NCI-H460 (cell line): ENCODE data around the gene SQSTM1. TPM values are rescaled to one million over a fixed set of nuclear protein-coding genes. Genes with fewer than 3 reads are reported as not detected.
"Not testable (repeated sequence)": the region's sequence is repeated elsewhere in the genome, so short reads cannot be mapped to it uniquely, and the experiment has no call there.

Source experiments
- DNase-seq: peaks from one replicate; pipeline ENCODE4 v3.0.0-alpha.2; 2016; ENCODE audit warnings: low read depth; ENCODE audit errors: extremely low read depth
- polyA plus RNA-seq: library from polyadenylated mRNA; depleted of rRNA; stranded (reverse); fragments of >200 nt; gene quantifications from 2 replicates; pipeline ENCODE4 v1.2.3, GENCODE V29; 2014; cell fraction: nucleus; rRNA removed
- total RNA-seq: library from RNA; depleted of rRNA; stranded (reverse); fragments of >200 nt; shearing (Covaris generic); gene quantifications from 2 replicates; pipeline ENCODE4 v1.2.3, GENCODE V29; 2014; rRNA removed

Gene SQSTM1
- total RNA-seq, result 632 and 637 TPM in 2 replicates
- 1,377 and 1,626 TPM in 2 replicates for polyA plus RNA-seq

DNA sequence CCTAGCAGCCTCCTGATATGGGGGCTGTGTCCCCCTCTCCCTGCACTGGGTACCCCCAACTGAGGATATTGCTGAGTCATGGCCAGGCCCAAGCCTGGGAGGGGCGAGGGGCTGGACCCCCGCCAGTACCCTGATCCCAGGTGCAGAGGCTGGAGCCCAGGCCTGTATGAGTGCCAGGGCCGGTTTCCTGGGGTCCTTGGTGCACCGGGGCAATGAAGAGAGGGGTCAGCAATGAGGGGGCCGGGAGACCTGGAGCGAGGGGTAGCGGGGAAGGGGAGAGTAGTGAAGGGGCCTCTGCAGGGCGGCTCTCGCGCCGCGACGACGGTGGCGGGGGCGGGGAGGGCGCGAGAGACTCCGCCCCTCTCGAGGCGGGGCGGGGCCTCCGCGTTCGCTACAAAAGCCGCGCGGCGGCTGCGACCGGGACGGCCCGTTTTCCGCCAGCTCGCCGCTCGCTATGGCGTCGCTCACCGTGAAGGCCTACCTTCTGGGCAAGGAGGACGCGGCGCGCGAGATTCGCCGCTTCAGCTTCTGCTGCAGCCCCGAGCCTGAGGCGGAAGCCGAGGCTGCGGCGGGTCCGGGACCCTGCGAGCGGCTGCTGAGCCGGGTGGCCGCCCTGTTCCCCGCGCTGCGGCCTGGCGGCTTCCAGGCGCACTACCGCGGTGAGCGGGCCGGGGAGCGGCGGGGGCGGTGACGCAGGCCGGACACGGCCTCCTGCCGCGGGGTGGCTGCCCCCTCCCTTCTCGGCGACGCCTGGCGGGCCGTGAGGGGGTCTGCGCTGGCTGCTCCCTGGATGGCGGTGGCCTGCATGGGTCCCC, at the start of gene SQSTM1:
Gene SQSTM1 (plus strand): TSS at position 423 of the 815 bp plus-strand sequence. CDS start 32 bp downstream, at position 455.
- DNase-seq, result peak; percentile 78

- no peak for DNase-seq
Measured at GRCh38 chr5:179771311-179771895, 49.3 kb upstream of the SQSTM1 start.

- no peak for DNase-seq
Measured at GRCh38 chr5:179772351-179772750, 48.4 kb upstream of the SQSTM1 start.

DNA sequence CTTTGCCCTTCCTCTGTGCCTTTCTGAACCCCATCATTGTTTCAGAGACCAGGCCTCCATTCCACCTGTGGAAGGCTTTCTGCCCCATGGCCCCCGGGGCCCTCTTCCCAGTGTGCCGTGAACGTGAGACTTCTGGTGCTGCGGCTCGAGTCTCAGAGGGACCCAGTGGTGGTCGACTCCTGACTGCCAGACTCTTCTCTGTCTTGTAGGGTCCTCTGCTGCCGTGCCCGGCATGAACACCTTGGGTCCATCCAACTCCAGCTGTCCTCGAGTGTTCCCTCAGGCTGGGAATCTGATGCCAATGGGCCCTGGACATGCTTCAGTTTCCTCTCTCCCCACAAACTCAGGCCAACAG, 47.0 kb upstream of the SQSTM1 start:
- no peak for DNase-seq

GRCh38 chr5:179774442-179774841, 46.3 kb upstream of the SQSTM1 start:
- no peak for DNase-seq

GRCh38 chr5:179776411-179776938, 44.2 kb upstream of the SQSTM1 start:
- no peak for DNase-seq

DNA sequence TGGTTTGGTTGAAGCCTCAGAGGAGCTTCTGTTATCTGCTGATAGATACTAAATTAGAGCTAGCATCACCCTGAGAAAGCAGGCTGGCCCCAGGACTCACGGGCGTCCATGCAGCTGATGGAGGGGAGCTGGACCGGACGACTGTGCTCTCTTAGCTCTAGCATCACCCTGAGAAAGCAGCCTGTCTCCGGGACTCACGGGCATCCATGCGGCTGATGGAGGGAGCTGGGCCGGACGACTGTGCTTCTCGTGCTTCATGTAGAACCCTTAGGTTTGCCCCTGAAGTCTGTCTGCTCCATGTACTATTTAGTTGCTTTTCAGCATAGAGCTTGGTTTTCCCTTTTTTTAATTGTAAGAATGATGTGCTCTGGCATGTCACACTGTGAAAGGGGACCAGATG, 43.2 kb upstream of the SQSTM1 start:
- no peak for DNase-seq

DNA sequence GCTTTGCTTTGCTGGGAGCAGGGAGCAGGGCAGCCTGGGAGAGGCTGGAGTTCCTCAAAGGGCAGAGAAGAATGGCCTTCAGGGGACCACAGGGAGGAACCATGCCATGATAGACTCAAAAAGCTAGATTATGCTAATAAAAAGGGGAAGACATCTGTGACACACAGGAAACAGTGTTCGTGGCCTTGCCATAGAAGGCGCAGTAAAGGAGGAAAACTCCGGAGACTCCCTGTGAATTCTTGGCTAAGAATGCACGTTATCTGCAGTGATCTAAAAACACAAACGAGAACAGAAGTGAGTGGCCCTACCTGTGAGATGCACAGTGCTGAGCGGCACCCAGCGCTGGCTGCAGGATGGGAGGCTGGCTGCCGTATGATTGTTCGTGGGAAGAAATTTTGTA, 42.8 kb upstream of the SQSTM1 start:
- DNase-seq, result no peak

DNA sequence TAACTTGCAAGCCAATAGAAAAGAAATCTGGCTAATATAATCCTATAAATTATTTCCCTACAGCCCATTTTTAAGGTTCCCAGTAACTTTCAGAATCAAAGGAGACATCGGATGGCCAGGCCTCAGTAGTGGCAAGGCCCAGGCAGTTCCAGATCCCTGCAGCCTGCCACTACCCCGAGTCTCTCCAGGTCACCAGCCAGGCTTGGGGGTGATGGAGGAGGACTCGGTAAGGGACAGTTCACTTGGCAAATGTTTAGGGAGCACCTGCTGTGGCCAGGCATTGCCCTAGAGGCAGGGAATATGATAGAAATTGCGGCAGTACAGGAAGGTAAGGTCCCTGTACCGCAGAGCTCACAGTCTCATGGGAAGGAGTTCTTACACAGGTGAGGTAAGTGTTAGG, 42.1 kb upstream of the SQSTM1 start:
- DNase-seq, result no peak

DNA sequence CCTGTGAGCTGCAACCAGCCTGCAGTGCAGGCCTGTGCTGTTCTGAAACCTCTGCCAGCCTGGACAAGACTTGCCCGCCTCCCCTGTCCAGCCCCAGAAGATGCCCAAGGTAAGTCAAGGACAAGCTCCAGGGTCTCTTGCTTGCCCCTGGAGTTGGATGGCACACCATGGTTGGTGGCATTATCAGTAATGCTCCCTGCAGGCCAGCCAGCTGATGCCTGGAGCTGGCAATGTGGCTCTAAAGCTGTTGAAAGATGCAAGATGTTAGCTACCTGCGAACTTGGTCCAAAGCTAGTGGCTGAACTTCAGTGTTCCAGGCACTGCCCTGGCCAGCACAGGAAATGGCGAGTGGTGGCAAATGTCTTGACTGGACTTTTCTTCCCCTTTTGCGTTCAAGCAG, 40.9 kb upstream of the SQSTM1 start:
- DNase-seq, result no peak

DNA sequence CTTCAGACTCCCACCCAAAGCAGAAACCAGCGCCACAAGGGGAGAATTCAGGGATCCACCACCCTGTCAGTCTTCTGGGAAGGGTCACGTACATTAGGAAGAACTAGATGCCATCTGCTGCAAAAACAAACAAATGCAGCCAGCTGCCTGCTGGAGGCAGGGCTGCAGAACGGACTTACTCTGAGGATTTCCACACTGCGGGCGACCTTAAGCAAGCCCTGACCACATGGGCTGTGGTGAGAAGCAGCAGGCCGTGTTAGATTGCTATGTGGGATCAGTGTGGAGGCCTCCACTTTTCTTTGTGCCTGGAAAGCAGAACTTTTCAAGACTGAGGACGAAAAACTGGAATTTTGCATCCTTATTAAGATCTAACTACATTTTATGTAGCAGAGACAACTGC, 40.3 kb upstream of the SQSTM1 start:
- DNase-seq, result no peak

- no peak for DNase-seq
Measured at GRCh38 chr5:179781846-179782245, 38.9 kb upstream of the SQSTM1 start.

- no peak for DNase-seq
Measured at GRCh38 chr5:179783128-179783527, 37.6 kb upstream of the SQSTM1 start.

DNA sequence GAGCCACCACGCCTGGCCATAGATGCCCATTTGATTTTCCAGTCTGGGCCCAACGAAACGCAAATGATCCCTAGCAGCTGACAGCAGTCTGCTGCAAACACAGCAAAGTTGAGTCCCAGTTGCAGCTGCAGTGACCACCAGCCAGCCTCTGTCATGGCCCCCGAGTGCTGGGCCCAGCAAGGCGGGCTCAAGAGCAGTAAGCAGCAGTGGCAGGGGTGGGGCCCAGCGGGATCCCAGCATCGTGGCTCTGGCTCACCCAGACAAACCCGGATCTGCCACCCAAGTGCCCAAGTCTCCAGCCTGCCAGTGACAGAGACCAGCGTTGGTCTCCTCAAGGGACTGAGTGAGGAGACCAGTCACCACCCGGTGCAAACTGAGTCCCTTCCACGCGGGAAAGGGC, 33.8 kb upstream of the SQSTM1 start:
- DNase-seq, result no peak

DNA sequence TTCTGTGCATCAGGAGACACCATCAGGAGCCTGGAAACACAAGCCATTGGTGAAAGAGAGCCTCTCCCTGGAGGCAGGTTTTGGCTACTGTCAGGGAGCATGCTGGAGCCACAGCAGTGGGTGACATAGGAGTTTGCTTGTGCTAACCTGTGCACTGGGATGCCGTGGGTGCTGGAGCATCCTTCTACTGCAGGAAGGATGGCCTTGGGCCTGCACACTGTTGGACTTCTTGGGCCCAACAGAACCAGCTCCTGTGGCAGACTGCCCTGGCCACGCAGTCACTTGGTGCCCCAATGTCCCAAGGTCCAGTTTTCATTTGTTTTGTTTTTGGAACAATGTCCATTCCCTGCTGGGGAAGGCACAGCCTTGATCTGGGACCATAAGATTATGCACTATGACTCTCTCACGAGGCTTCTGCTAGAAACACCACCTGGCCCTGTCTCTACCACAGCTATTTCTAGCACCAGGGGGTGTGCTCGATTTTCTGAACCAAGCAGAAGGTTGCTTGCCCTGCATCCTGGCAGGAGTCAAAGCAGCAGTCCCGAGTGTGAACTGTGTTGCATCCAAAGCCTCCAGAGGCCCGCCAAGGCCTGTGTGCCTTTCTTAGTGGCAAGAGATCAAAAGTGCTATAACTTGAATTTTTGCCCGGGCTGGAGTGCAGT, 32.4 kb upstream of the SQSTM1 start:
- DNase-seq, result no peak

DNA sequence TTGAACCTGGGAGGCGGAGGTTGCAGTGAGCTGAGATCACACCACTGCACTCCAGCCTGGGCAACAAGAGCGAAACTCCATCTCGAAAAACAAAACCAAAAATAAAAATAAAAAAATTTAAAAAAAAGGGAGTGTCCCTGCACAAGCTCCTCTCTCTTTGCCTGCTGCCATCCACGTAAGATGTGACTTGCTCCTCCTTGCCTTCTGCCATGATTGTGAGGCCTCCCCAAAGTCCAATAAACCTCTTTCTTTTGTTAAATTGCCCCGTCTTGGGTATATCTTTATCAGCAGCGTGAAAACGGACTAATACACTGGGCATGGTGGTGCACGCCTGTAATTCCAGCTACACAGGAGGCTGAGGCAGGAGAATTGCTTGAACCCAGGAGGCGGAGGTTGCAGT, 31.4 kb upstream of the SQSTM1 start:
- DNase-seq, result not testable (repeated sequence)

GRCh38 chr5:179791881-179792611, 28.7 kb upstream of the SQSTM1 start:
- no peak for DNase-seq

DNA sequence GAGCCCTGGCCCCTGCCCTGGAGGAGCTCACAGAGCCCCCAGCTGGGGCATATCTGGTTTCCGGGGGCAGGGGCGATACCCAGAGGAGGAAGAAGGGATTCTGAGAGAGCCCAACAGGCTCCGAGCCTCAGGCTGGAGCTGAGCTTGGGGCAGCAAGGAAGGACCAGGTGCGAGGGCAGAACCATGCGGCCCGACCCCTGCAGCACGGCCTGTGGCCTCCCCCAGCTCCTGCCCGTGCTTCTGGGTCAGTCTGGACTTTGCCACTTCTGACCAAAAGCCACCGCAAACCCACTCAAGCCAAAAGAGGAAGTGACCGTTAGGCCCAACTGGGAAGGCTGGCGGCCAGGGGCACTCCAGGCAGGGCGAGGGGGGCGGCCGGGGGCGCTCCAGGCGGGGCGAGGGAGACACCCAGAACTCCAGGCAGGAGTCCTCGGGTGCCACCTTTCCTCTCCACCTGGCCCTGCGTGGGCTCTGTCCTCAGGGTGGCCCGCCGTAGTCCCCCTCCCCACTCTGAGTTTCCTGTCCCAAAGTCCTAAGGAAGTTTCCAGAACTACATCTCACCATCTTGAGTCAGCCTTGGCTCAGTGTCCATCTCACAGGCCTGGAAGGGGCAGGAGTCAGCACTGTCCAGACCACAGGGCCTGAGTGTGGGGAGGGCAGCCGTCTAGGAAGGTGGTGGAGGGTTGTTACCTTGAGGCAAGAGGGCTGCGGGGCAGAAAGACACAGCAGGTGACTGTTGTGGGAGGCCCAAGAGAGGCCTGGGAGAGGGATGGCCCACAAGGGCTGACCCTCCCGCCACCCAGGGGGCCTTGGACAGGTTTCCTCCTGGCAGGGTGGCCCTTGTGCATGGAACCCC, 27.9 kb upstream of the SQSTM1 start:
- DNase-seq, result no peak

DNA sequence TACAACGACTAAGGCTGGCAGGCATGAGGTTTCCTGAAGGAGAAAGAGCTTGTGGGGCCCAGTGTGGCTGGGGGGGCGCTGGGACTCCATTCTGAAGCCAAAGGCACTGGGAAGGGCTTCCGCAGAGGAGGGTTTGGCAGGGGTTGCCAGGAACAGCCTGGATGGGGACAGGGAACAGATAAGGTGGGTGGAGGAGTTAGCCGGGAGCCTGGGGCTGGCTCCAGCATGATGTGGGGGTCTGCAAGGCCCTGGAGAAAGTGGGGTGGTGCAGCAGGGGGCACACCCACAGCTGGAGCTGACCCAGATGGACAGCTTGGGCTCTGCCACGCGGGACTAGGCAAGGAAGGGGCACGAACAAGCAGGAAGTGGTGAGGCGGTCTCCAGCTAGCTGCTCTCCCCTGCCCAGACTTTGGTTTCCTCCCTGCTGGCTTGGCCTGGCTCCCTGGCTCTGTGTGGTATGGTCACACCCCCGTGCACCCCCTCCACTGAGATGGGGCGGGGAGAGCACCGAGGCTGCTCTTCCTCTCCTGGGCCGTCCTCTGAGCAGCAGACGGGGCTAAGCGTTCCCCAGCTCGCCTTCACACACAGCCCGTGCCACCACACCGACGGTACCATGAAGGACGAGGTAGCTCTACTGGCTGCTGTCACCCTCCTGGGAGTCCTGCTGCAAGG, 27.1 kb upstream of the SQSTM1 start, which contains the start of gene LTC4S:
Gene LTC4S (plus strand): TSS at position 519 of the 672 bp plus-strand sequence. CDS start 95 bp downstream, at position 614.
- DNase-seq, result no peak
